Measurements from ENCODE around the gene CLEC3A. TPM values are rescaled to one million over a fixed set of nuclear protein-coding genes. Genes with fewer than 3 reads are reported as not detected.

Gene CLEC3A
- total RNA-seq, 3 donors from 2014 or later = not detected

- H3K9me3 Mint-ChIP-seq = peaks cover 3% of the 10 kb centered on the region
- no peak overlapping the region for H3K4me3 Mint-ChIP-seq
- peaks cover 2% of the 10 kb centered on the region for H3K4me1 Mint-ChIP-seq (ENCODE audit: low read depth)
- ATAC-seq (no peak), DNase-seq (no peak)
- no peaks in the 10 kb centered on the region for H3K27me3 Mint-ChIP-seq (ENCODE audit: low read depth)
- no peaks in the 10 kb centered on the region for H3K36me3 Mint-ChIP-seq (ENCODE audit: insufficient read depth)
Measured at GRCh38 chr16:78001451-78002025, 20.8 kb upstream of the CLEC3A start.

- DNase-seq (peak; percentile 48), ATAC-seq (peak; percentile 91 to 93)
- Mint-ChIP-seq H3K4me1 (ENCODE audit: low read depth) (peaks cover 2% of the 10 kb centered on the region), H3K9me3 (no peaks in the 10 kb centered on the region), H3K36me3 (ENCODE audit: insufficient read depth) (no peaks in the 10 kb centered on the region), H3K27me3 (ENCODE audit: low read depth) (no peaks in the 10 kb centered on the region), H3K4me3 (no peak overlapping the region)
Measured at GRCh38 chr16:78002915-78003538, 19.3 kb upstream of the CLEC3A start.

- no peak for DNase-seq
- peaks cover 2% of the 10 kb centered on the region for H3K4me1 Mint-ChIP-seq (ENCODE audit: low read depth)
- H3K9me3 Mint-ChIP-seq = no peaks in the 10 kb centered on the region
- no peaks in the 10 kb centered on the region for H3K36me3 Mint-ChIP-seq (ENCODE audit: insufficient read depth)
- no peak for ATAC-seq
- peaks cover 2% of the 10 kb centered on the region for H3K27me3 Mint-ChIP-seq (ENCODE audit: low read depth)
- H3K4me3 Mint-ChIP-seq = no peak overlapping the region
Measured at GRCh38 chr16:78004517-78004916, 17.8 kb upstream of the CLEC3A start.

GRCh38 chr16:78005881-78006280 lies 16.5 kb upstream of the CLEC3A start:
- peaks cover 2% of the 10 kb centered on the region for H3K4me1 Mint-ChIP-seq (ENCODE audit: low read depth)
- ATAC-seq (no peak), DNase-seq (no peak)
- H3K27me3 Mint-ChIP-seq (ENCODE audit: low read depth) = peaks cover 2% of the 10 kb centered on the region
- H3K9me3 Mint-ChIP-seq = no peaks in the 10 kb centered on the region
- H3K4me3 Mint-ChIP-seq = no peak overlapping the region
- H3K36me3 Mint-ChIP-seq (ENCODE audit: insufficient read depth) = no peaks in the 10 kb centered on the region

- peaks cover 6% of the 10 kb centered on the region for H3K27me3 Mint-ChIP-seq (ENCODE audit: low read depth)
- DNase-seq (no peak), ATAC-seq (no peak)
- no peak overlapping the region for H3K4me3 Mint-ChIP-seq
- no peaks in the 10 kb centered on the region for H3K9me3 Mint-ChIP-seq
- H3K4me1 Mint-ChIP-seq (ENCODE audit: low read depth) = peaks cover 2% of the 10 kb centered on the region
- H3K36me3 Mint-ChIP-seq (ENCODE audit: insufficient read depth) = no peaks in the 10 kb centered on the region
Measured at GRCh38 chr16:78007121-78007520, 15.2 kb upstream of the CLEC3A start.

- Mint-ChIP-seq H3K27me3 (ENCODE audit: low read depth) (peaks cover 13% of the 10 kb centered on the region), H3K4me1 (ENCODE audit: low read depth) (no peaks in the 10 kb centered on the region), H3K4me3 (no peak overlapping the region), H3K36me3 (ENCODE audit: insufficient read depth) (no peaks in the 10 kb centered on the region), H3K9me3 (no peaks in the 10 kb centered on the region)
- no peak for ATAC-seq
- no peak for DNase-seq
Measured at GRCh38 chr16:78024159-78024558, 1.8 kb downstream of the CLEC3A start.

- Mint-ChIP-seq H3K4me3 (no peak overlapping the region), H3K36me3 (ENCODE audit: insufficient read depth) (no peaks in the 10 kb centered on the region)
Measured at GRCh38 chr16:78025631-78026030, 3.3 kb downstream of the CLEC3A start.

GRCh38 chr16:78028018-78028417 lies 5.7 kb downstream of the CLEC3A start:
- Mint-ChIP-seq H3K4me3 (no peak overlapping the region), H3K27me3 (ENCODE audit: low read depth) (peaks cover 10% of the 10 kb centered on the region), H3K4me1 (ENCODE audit: low read depth) (no peaks in the 10 kb centered on the region), H3K9me3 (no peaks in the 10 kb centered on the region), H3K36me3 (ENCODE audit: insufficient read depth) (no peaks in the 10 kb centered on the region)
- DNase-seq (no peak), ATAC-seq (no peak)

More at GRCh38 chr16:78025631-78026030, 3.3 kb downstream of the CLEC3A start:
- Mint-ChIP-seq H3K4me1 (ENCODE audit: low read depth) (no peaks in the 10 kb centered on the region), H3K27me3 (ENCODE audit: low read depth) (peaks cover 16% of the 10 kb centered on the region), H3K9me3 (no peaks in the 10 kb centered on the region)
- ATAC-seq (no peak), DNase-seq (no peak)

- Mint-ChIP-seq H3K4me3 (no peak overlapping the region), H3K4me1 (ENCODE audit: low read depth) (peaks cover 15% of the 10 kb centered on the region), H3K27me3 (ENCODE audit: low read depth) (peaks cover 7% of the 10 kb centered on the region), H3K9me3 (no peaks in the 10 kb centered on the region), H3K36me3 (ENCODE audit: insufficient read depth) (no peaks in the 10 kb centered on the region)
- no peak for DNase-seq
- peak; percentile 35 to 43 for ATAC-seq
Measured at GRCh38 chr16:78034530-78034929, 12.2 kb downstream of the CLEC3A start.

GRCh38 chr16:78035012-78035411 lies 12.7 kb downstream of the CLEC3A start:
- Mint-ChIP-seq H3K4me1 (ENCODE audit: low read depth) (peaks cover 15% of the 10 kb centered on the region), H3K36me3 (ENCODE audit: insufficient read depth) (no peaks in the 10 kb centered on the region), H3K9me3 (no peaks in the 10 kb centered on the region), H3K27me3 (ENCODE audit: low read depth) (peaks cover 7% of the 10 kb centered on the region), H3K4me3 (no peak overlapping the region)
- ATAC-seq (no peak), DNase-seq (no peak)

- peaks cover 6% of the 10 kb centered on the region for H3K4me1 Mint-ChIP-seq (ENCODE audit: low read depth)
- ATAC-seq (no peak), DNase-seq (no peak)
- no peak overlapping the region for H3K4me3 Mint-ChIP-seq
- peaks cover 14% of the 10 kb centered on the region for H3K27me3 Mint-ChIP-seq (ENCODE audit: low read depth)
- H3K9me3 Mint-ChIP-seq = no peaks in the 10 kb centered on the region
- no peaks in the 10 kb centered on the region for H3K36me3 Mint-ChIP-seq (ENCODE audit: insufficient read depth)
Measured at GRCh38 chr16:78040396-78040795, 18.0 kb downstream of the CLEC3A start.

GRCh38 chr16:78045865-78046581 lies 23.7 kb downstream of the CLEC3A start:
- DNase-seq (no peak), ATAC-seq (peak in 1 of 2 donors; percentile 43)
- H3K4me1 Mint-ChIP-seq (ENCODE audit: low read depth) = no peaks in the 10 kb centered on the region
- H3K4me3 Mint-ChIP-seq = no peak overlapping the region
- peaks cover 35% of the 10 kb centered on the region for H3K27me3 Mint-ChIP-seq (ENCODE audit: low read depth)
- H3K36me3 Mint-ChIP-seq (ENCODE audit: insufficient read depth) = no peaks in the 10 kb centered on the region
- no peaks in the 10 kb centered on the region for H3K9me3 Mint-ChIP-seq

GRCh38 chr16:78048319-78048718 lies 26.0 kb downstream of the CLEC3A start:
- no peak for DNase-seq
- Mint-ChIP-seq H3K36me3 (ENCODE audit: insufficient read depth) (no peaks in the 10 kb centered on the region), H3K4me3 (no peak overlapping the region), H3K4me1 (ENCODE audit: low read depth) (no peaks in the 10 kb centered on the region), H3K27me3 (ENCODE audit: low read depth) (peaks cover 31% of the 10 kb centered on the region), H3K9me3 (no peaks in the 10 kb centered on the region)
- no peak for ATAC-seq

- H3K4me1 Mint-ChIP-seq (ENCODE audit: low read depth) = no peaks in the 10 kb centered on the region
- H3K4me3 Mint-ChIP-seq = no peak overlapping the region
- DNase-seq = no peak
- H3K9me3 Mint-ChIP-seq = no peaks in the 10 kb centered on the region
- no peak for ATAC-seq
- peaks cover 20% of the 10 kb centered on the region for H3K27me3 Mint-ChIP-seq (ENCODE audit: low read depth)
- no peaks in the 10 kb centered on the region for H3K36me3 Mint-ChIP-seq (ENCODE audit: insufficient read depth)
Measured at GRCh38 chr16:78050734-78051400, 28.5 kb downstream of the CLEC3A start.
